Measurements from ENCODE around the gene CRTC1.

CRTC1 gene

GRCh38 chr19:18742324-18742723 is 58.8 kb downstream of the CRTC1 start:
- H3K36me3 ChIP-seq (ENCODE audit: control insufficient read depth, low read length): no peaks in the 10 kb centered on the region
- no peak overlapping the region for H3K4me3 ChIP-seq (ENCODE audit: low read length)
- H3K27me3 ChIP-seq (ENCODE audit: control insufficient read depth, low read length): no peaks in the 10 kb centered on the region
- no peaks in the 10 kb centered on the region for H3K79me2 ChIP-seq (ENCODE audit: control insufficient read depth, low read length)
- no peak for TF ChIP-seq CTCF (IDR thresholded peaks at IDR 0.05; ENCODE audit: low read depth, low read length, poor library complexity, severe bottlenecking)
- no peak for TF ChIP-seq EZH2phosphoT487 (IDR thresholded peaks at IDR 0.05; ENCODE audit: borderline replicate concordance, low read length)
- H3K4me1 ChIP-seq (ENCODE audit: control insufficient read depth, low read length): no peaks in the 10 kb centered on the region
- H3K4me2 ChIP-seq (ENCODE audit: low read length): no peak overlapping the region
- no peaks in the 10 kb centered on the region for H3F3A ChIP-seq (ENCODE audit: control insufficient read depth, insufficient read depth)
- no peaks in the 10 kb centered on the region for H4K20me1 ChIP-seq (ENCODE audit: control insufficient read depth, insufficient read depth, low read depth, low read length)
- H3K27ac ChIP-seq (ENCODE audit: low read depth, low read length): no peak overlapping the region
- H3K9me2 ChIP-seq (replicated peaks; ENCODE audit: control insufficient read depth, low read length): no peaks in the 10 kb centered on the region
- no peaks in the 10 kb centered on the region for H3K9me3 ChIP-seq (ENCODE audit: control insufficient read depth, insufficient read depth, low read length)

DNA sequence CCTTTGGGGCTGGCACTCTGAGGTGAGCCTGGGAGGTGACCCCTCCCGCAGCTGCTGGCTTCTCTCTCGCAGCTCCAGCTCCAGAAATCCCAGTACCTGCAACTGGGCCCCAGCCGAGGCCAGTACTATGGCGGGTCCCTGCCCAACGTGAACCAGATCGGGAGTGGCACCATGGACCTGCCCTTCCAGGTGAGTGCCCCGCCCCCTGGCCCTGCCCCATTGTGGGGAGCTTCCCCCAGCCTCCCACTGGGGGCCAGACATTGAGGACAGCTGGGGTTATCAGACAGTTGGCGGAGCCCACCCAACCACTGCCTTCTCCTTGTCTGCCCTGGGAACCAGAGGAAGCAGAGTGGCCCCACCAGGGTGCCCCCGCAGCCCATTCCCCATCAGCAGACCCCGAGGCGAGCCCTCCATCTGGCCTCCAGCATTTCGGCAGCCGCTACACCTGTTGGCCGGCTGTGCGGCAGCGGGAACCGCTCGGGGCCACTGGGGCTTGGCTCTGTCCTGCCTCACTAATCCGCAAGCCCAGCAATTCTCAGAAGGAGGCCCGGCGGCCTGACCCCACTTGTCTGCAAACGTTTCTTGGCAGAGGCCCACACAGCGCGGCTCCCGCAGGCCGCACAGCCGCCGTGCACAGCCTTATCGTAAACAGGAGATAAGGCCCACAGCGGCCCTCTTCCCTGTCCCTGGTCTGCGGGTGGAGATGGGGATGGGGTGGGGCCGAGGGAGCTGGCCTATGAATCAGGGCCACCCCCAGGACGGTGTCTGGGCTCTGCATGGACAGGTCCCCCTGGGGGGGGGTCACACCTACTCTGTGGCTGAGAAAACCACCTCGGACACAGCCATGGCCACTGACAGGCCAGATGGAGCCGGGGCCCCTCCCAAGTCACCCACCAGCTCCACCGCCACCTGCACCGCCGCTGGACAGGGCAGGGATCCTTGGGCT is 59.6 kb downstream of the CRTC1 start:
- no peaks in the 10 kb centered on the region for H3K4me1 ChIP-seq (ENCODE audit: control insufficient read depth, low read length)

DNA sequence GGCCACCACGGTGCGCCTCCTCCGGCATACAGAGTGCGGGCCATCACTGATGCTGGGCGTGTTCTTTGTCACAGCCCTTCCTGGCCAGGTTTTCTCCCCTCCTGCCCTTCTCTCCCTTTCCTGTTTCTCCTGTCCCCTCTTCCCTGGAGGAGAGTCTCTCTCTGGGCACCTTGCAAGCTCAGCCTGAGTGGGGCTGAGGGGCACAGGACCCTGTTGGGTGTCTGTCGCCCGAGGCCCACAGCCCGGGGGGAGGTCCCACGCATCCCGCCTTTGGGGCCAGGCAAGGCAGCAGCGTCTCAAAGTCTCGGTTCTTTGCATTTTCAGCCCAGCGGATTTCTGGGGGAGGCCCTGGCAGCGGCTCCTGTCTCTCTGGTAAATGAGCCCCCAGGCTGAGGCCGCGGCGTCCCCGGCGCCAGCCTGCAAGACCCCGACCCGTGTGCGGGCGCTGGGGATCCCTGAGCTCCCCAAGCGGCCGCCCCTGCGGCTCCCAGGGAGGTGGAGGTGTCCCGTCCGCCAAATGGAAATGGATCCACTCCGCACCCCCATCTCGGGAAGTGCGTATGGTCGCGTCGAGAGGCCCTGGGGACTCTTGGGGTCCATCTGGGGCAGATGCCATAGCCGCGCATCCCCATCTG is 60.4 kb downstream of the CRTC1 start:
- Histone ChIP-seq H3K27ac (ENCODE audit: low read depth, low read length) (no peak overlapping the region), H3K36me3 (ENCODE audit: control insufficient read depth, low read length) (no peaks in the 10 kb centered on the region), H3F3A (ENCODE audit: control insufficient read depth, insufficient read depth) (no peaks in the 10 kb centered on the region), H3K9me3 (ENCODE audit: control insufficient read depth, insufficient read depth, low read length) (no peaks in the 10 kb centered on the region), H3K27me3 (ENCODE audit: control insufficient read depth, low read length) (no peaks in the 10 kb centered on the region), H3K4me1 (ENCODE audit: control insufficient read depth, low read length) (no peaks in the 10 kb centered on the region), H3K4me2 (ENCODE audit: low read length) (no peak overlapping the region), H3K9me2 (replicated peaks; ENCODE audit: control insufficient read depth, low read length) (no peaks in the 10 kb centered on the region), H3K79me2 (ENCODE audit: control insufficient read depth, low read length) (no peaks in the 10 kb centered on the region), H4K20me1 (ENCODE audit: control insufficient read depth, insufficient read depth, low read depth, low read length) (no peaks in the 10 kb centered on the region), H3K4me3 (ENCODE audit: low read length) (no peak overlapping the region)
- no peak for TF ChIP-seq EZH2phosphoT487 (IDR thresholded peaks at IDR 0.05; ENCODE audit: borderline replicate concordance, low read length)
- no peak for TF ChIP-seq CTCF (IDR thresholded peaks at IDR 0.05; ENCODE audit: low read depth, low read length, poor library complexity, severe bottlenecking)

More for the DNA sequence above, 59.6 kb downstream of the CRTC1 start:
- TF ChIP-seq EZH2phosphoT487 (IDR thresholded peaks at IDR 0.05; ENCODE audit: borderline replicate concordance, low read length) (no peak), CTCF (IDR thresholded peaks at IDR 0.05; ENCODE audit: low read depth, low read length, poor library complexity, severe bottlenecking) (no peak)
- H3F3A ChIP-seq (ENCODE audit: control insufficient read depth, insufficient read depth): no peaks in the 10 kb centered on the region
- H3K4me3 ChIP-seq (ENCODE audit: low read length): no peak overlapping the region
- H4K20me1 ChIP-seq (ENCODE audit: control insufficient read depth, insufficient read depth, low read depth, low read length): no peaks in the 10 kb centered on the region
- H3K27ac ChIP-seq (ENCODE audit: low read depth, low read length): no peak overlapping the region
- H3K4me2 ChIP-seq (ENCODE audit: low read length): no peak overlapping the region
- no peaks in the 10 kb centered on the region for H3K27me3 ChIP-seq (ENCODE audit: control insufficient read depth, low read length)
- no peaks in the 10 kb centered on the region for H3K9me2 ChIP-seq (replicated peaks; ENCODE audit: control insufficient read depth, low read length)
- no peaks in the 10 kb centered on the region for H3K9me3 ChIP-seq (ENCODE audit: control insufficient read depth, insufficient read depth, low read length)
- H3K79me2 ChIP-seq (ENCODE audit: control insufficient read depth, low read length): no peaks in the 10 kb centered on the region
- H3K36me3 ChIP-seq (ENCODE audit: control insufficient read depth, low read length): no peaks in the 10 kb centered on the region

Measured in DOHH2 (cell line).